ENCODE results near the gene INPP4B. TPM values are rescaled to one million over a fixed set of nuclear protein-coding genes. Genes with fewer than 3 reads are reported as not detected.

Gene INPP4B
- total RNA-seq, 1 experiment from 2014 or later, result 0.07 TPM

DNA sequence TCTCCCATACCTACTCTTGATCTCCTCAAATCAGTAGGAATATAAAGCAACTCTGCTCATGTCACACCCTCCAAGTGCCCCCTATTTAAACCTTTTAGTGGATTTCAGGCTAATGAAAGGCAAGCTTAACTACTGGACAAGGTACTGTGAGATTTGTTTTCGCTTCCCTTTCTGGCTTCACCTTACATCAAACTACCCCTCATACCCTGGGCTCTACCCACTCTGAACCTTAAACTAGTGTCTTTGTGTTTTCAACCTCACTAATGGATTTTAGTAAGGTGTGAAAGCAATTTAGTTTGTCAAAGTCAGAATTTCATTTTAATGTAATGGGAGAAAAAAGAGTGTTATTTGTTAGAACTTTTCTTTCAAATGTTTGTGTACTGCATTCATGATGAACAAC, 291.7 kb downstream of the INPP4B start:
- H3K27me3 ChIP-seq (ENCODE audit: insufficient read depth, low read length), result no peaks in the 10 kb centered on the region
- no peaks in the 10 kb centered on the region for H3K23me2 ChIP-seq (ENCODE audit: insufficient read length, low read depth, low read length, poor library complexity, severe bottlenecking)
- H2AK5ac ChIP-seq (ENCODE audit: insufficient read length, low read length), result no peak overlapping the region
- H4K91ac ChIP-seq (ENCODE audit: insufficient read length, low read depth, low read length), result no peak overlapping the region
- Mint-ChIP-seq H3K27ac (no peak overlapping the region), H3K9me3 (no peaks in the 10 kb centered on the region), H3K4me1 (peaks cover 8 to 11% of the 10 kb centered on the region in 2 experiments), H3K36me3 (ENCODE audit: insufficient read depth in 1 of 3, low read depth in 3 of 3) (no peaks in the 10 kb centered on the region), H3K27me3 (ENCODE audit: low read depth) (no peaks in the 10 kb centered on the region), H3K4me3 (no peak overlapping the region)
- no peak overlapping the region for H3K18ac ChIP-seq (ENCODE audit: insufficient read length, low read depth, low read length)
- no peak overlapping the region for H3T11ph ChIP-seq (ENCODE audit: low read length)
- no peak overlapping the region for H3K23ac ChIP-seq (ENCODE audit: insufficient read length, low read depth, low read length)
- H2BK5ac ChIP-seq (ENCODE audit: insufficient read length, low read length), result no peak overlapping the region
- H2BK20ac ChIP-seq (ENCODE audit: low read depth, low read length, poor library complexity, severe bottlenecking), result no peak overlapping the region
- H3K9ac ChIP-seq (ENCODE audit: extremely low read depth, insufficient read length, low read length), result no peak overlapping the region
- no peak overlapping the region for H2BK15ac ChIP-seq (ENCODE audit: low read depth, low read length)
- TF ChIP-seq, protein P1, sequence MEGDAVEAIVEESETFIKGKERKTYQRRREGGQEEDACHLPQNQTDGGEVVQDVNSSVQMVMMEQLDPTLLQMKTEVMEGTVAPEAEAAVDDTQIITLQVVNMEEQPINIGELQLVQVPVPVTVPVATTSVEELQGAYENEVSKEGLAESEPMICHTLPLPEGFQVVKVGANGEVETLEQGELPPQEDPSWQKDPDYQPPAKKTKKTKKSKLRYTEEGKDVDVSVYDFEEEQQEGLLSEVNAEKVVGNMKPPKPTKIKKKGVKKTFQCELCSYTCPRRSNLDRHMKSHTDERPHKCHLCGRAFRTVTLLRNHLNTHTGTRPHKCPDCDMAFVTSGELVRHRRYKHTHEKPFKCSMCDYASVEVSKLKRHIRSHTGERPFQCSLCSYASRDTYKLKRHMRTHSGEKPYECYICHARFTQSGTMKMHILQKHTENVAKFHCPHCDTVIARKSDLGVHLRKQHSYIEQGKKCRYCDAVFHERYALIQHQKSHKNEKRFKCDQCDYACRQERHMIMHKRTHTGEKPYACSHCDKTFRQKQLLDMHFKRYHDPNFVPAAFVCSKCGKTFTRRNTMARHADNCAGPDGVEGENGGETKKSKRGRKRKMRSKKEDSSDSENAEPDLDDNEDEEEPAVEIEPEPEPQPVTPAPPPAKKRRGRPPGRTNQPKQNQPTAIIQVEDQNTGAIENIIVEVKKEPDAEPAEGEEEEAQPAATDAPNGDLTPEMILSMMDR (conservative IDR thresholded peaks at IDR 0.05), result no peak
- H3K4me1 ChIP-seq (ENCODE audit: insufficient read depth, low read length), result peaks cover 4% of the 10 kb centered on the region; the same call in 1 of the 2 replicates
- no CpG with 5 or more reads among the region's 1 CpG for WGBS (ENCODE audit: extremely low coverage, insufficient read length, low lambda C conversion rate)
- no peak overlapping the region for H4K8ac ChIP-seq (replicated peaks; ENCODE audit: insufficient read length, low read depth, low read length)
- no peaks in the 10 kb centered on the region for H4K20me1 ChIP-seq (ENCODE audit: control insufficient read depth, insufficient read depth, insufficient read length)
- no peak overlapping the region for H2BK120ac ChIP-seq (ENCODE audit: low read depth, low read length, poor library complexity, severe bottlenecking)
- DNase-seq, result no peak
- no peak overlapping the region for H4K5ac ChIP-seq (ENCODE audit: insufficient read length, low read depth, low read length)
- H3K4ac ChIP-seq (ENCODE audit: low read depth, low read length), result no peak overlapping the region
- no peak overlapping the region for H3K14ac ChIP-seq (ENCODE audit: insufficient read depth, low read length)
- H2AFZ ChIP-seq (ENCODE audit: low read length), result no peak overlapping the region
- H3K79me2 ChIP-seq (ENCODE audit: insufficient read depth, low read length), result no peaks in the 10 kb centered on the region
- no peaks in the 10 kb centered on the region for H3K79me1 ChIP-seq (ENCODE audit: insufficient read depth, low read depth, low read length, poor library complexity, severe bottlenecking)
- H3K56ac ChIP-seq (ENCODE audit: insufficient read length, low read depth, low read length), result no peak overlapping the region
- H3K9me3 ChIP-seq (ENCODE audit: control insufficient read depth, low read depth, low read length), result no peaks in the 10 kb centered on the region
- no peak overlapping the region for H3K4me2 ChIP-seq (ENCODE audit: insufficient read depth, insufficient read length, low read length)
- H2BK12ac ChIP-seq (ENCODE audit: insufficient read length, low read depth, low read length), result no peak overlapping the region
- no peak overlapping the region for H3K27ac ChIP-seq (ENCODE audit: insufficient read length, low read depth, low read length)

All from H9 (cell line).